ES-I3 (cell line): ENCODE results near the gene ANKRD37.

Experiments
- H3K36me3 ChIP-seq: 2 replicates; pipeline ENCODE4 v1.6.1; 2013; ENCODE audit warnings: mild to moderate bottlenecking, low read length, control low read depth, moderate library complexity; ENCODE audit not compliant: insufficient read depth
- H3K4me1 ChIP-seq: 2 replicates; pipeline ENCODE4 v1.6.1; 2013; ENCODE audit warnings: mild to moderate bottlenecking, control low read depth, low read length; ENCODE audit not compliant: insufficient read depth
- H3K9ac ChIP-seq: 2 replicates; pipeline ENCODE4 v1.6.1; 2013; ENCODE audit warnings: low read depth, mild to moderate bottlenecking, low read length, moderate library complexity
- H3K9me3 ChIP-seq: 2 replicates; pipeline ENCODE4 v1.6.1; 2013; ENCODE audit warnings: mild to moderate bottlenecking, low read length, moderate library complexity; ENCODE audit not compliant: control insufficient read depth, insufficient read depth

Gene ANKRD37

GRCh38 chr4:185421366-185422124 lies 24.9 kb downstream of the ANKRD37 start:
- Histone ChIP-seq H3K9ac (no peak overlapping the region), H3K36me3 (no peaks in the 10 kb centered on the region; the same call in 1 of the 2 replicates), H3K9me3 (no peaks in the 10 kb centered on the region), H3K4me1 (no peaks in the 10 kb centered on the region)

- H3K9ac ChIP-seq: peak overlapping the region; percentile 88
- no peaks in the 10 kb centered on the region for H3K4me1 ChIP-seq
- H3K9me3 ChIP-seq: no peaks in the 10 kb centered on the region
- no peaks in the 10 kb centered on the region for H3K36me3 ChIP-seq
Measured at GRCh38 chr4:185424905-185425646, 28.4 kb downstream of the ANKRD37 start.

GRCh38 chr4:185425647-185426352 lies 29.2 kb downstream of the ANKRD37 start, which contains the start of gene UFSP2:
Gene UFSP2 (minus strand): TSS chr4:185425964. CDS start chr4:185425868, 96 bp downstream.
- Histone ChIP-seq H3K4me1 (no peaks in the 10 kb centered on the region), H3K36me3 (no peaks in the 10 kb centered on the region), H3K9me3 (no peaks in the 10 kb centered on the region), H3K9ac (peak within 1 kb of the TSS; percentile 88)

GRCh38 chr4:185426960-185427688 lies 30.5 kb downstream of the ANKRD37 start:
- Histone ChIP-seq H3K4me1 (no peaks in the 10 kb centered on the region), H3K9ac (no peak overlapping the region), H3K9me3 (no peaks in the 10 kb centered on the region), H3K36me3 (no peaks in the 10 kb centered on the region)

GRCh38 chr4:185429660-185430059 lies 33.0 kb downstream of the ANKRD37 start:
- no peak overlapping the region for H3K9ac ChIP-seq
- no peaks in the 10 kb centered on the region for H3K36me3 ChIP-seq
- no peaks in the 10 kb centered on the region for H3K4me1 ChIP-seq
- no peaks in the 10 kb centered on the region for H3K9me3 ChIP-seq

- H3K4me1 ChIP-seq: no peaks in the 10 kb centered on the region
- H3K9ac ChIP-seq: no peak overlapping the region
- H3K36me3 ChIP-seq: no peaks in the 10 kb centered on the region
- no peaks in the 10 kb centered on the region for H3K9me3 ChIP-seq
Measured at GRCh38 chr4:185435466-185435865, 38.8 kb downstream of the ANKRD37 start.

- Histone ChIP-seq H3K9ac (no peak overlapping the region), H3K36me3 (no peaks in the 10 kb centered on the region), H3K4me1 (no peaks in the 10 kb centered on the region), H3K9me3 (no peaks in the 10 kb centered on the region)
Measured at GRCh38 chr4:185437809-185438208, 41.2 kb downstream of the ANKRD37 start.

- Histone ChIP-seq H3K9me3 (no peaks in the 10 kb centered on the region), H3K9ac (no peak overlapping the region), H3K36me3 (no peaks in the 10 kb centered on the region), H3K4me1 (no peaks in the 10 kb centered on the region)
Measured at GRCh38 chr4:185441479-185441878, 44.8 kb downstream of the ANKRD37 start.

- Histone ChIP-seq H3K4me1 (no peaks in the 10 kb centered on the region), H3K9me3 (no peaks in the 10 kb centered on the region), H3K36me3 (no peaks in the 10 kb centered on the region), H3K9ac (no peak overlapping the region)
Measured at GRCh38 chr4:185445209-185445608, 48.6 kb downstream of the ANKRD37 start.
